HG03175 (cell line): ENCODE data around the gene POU2F3.
A peak's percentile ranks its signal among the peaks of the same experiment; 100 is the strongest.
"Not testable (repeated sequence)": the region's sequence is repeated elsewhere in the genome, so short reads cannot be mapped to it uniquely, and the experiment has no call there.

Source experiments
- ATAC-seq: cut with Tn5 transposase; IDR thresholded peaks from one replicate; pipeline ENCODE4 v1.9.1; 2021; ENCODE audit warnings: mild to moderate bottlenecking, moderate library complexity; ENCODE audit not compliant: unreplicated experiment

The POU2F3 gene

DNA sequence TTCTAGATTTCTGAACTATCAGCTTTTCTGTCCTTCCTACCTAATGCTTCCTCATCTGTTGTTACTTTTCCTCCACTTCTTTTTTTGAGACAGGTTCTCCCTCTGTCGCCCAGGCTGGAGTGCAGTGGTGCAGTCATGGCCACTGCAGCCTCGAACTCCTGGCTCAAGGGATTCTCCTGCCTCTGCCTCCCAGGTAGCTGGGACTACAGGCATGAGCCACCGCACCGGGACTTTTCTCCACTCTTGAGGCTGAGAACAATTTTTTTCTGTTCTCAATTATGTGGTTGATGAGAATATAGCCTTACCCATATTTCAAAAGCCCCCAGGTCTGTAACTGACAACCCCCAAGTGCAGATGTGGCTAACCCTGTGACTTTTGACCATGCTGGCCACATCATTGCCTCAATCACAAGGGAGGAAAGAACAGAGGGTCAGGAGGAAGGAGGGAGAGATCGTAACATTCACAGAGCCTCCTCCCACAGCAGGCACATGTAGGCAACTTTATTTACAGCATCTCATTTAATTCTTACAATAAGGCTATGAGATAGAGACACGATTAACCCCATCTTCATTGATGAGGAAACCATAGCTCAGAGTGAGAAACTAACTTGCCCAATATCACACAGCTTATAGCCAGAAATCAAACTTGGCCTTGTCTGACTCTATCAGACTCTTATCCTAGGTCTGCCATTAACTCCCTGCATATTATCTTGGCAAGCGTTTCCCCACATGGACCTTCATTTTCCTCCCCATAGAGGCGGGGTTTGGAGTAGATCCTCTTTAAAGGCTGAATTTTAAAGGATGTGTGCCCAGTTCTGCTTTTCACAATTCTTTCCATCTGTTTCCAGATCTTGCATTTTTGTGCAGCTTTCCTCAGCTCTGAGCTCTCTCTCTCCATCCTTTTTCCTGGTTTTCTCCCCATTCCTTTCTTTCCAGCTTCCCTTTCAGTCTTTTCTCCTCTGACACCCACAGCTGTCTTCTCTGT lies 9.6 kb downstream of the POU2F3 start:
- no peak for ATAC-seq

DNA sequence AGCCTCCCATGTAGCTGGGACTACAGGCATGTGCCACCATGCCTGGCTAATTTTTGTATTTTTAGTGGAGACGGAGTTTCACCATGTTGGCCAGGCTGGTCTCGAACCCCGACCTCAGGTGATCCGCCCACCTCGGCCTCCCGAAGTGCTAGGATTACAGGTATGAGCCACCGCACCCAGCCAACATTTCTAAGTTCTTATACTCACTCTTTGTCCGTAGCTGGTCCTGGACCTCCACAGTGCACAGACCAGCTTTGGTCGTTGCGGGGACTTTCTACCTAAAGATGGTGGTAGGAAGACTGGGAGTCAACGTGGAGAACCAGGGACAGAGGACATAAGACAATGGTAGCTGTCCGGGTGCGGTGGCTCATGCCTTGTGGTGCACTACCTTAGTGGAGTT lies 13.4 kb downstream of the POU2F3 start:
- ATAC-seq = not testable (repeated sequence)

DNA sequence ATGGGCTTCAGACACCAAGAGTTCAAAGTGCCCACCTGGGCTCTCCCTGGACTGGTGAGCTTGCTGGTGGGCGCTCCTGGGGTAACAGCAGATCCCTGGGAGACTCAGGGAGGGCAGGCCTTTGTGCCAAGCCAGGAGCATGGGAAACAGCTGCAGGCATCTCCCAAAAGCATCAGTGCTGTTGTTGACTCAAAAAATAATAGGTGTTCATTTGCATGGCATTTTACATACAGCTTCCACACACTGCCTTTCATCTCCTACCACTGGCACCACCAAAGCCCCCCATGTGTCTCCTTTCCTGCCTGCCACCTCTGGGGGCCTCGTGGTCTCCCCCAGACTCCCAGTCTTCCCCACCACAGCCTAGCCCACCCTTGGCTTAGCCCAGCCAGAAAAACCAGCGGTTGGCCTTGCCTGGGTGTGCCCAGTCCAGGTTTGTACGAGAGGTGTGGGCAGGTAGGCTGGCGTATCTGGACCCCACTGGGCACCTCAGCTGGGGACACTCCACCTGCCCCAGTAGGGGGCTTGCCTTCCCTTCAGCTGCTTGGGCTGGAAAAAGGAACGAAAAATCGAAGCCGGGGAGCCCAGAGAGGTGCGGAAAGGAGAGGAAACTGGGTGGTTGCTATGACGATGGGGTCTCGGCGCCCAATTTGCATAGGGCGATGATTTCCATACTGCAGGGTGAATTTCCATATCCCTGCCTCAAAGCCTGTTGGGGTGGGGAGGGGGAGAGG lies 15.0 kb downstream of the POU2F3 start:
- ATAC-seq = peak; percentile 61

DNA sequence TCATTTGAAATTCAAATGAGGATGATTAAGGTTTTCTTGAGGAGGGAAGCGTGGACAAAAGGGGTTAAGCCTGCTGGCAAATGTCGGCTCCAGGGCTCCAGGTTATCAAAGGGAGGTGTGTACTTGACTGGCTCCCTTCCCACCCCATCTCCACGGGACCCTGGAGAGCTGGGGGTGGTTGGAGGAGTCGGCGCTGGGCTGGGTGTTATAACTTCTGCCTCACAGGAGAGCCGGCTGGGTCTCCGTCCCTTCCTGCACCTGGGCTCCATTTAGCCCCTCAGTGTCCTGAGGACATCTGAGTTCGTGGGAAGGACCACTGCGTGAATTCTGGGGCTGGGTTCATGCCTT lies 15.6 kb downstream of the POU2F3 start:
- ATAC-seq = peak; percentile 18

DNA sequence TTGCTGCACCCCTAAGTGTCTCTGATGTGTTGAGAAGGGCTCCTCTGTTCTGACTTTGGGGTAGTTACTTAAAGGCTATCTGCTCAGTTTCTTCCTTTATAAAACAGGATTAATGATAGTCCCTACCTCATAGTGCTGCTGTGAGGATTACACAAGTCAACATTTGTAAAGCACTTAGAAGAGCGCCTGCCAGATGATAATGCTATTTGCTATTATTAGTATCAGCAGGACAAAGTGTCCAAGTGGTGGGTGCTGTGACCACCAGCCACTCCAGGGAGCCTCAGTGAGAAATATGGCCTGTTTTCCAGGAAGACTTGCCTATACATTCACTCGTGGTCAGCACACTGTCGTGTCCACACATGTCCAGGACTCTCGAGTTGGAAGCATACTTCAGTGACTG lies 16.2 kb downstream of the POU2F3 start:
- ATAC-seq = no peak

DNA sequence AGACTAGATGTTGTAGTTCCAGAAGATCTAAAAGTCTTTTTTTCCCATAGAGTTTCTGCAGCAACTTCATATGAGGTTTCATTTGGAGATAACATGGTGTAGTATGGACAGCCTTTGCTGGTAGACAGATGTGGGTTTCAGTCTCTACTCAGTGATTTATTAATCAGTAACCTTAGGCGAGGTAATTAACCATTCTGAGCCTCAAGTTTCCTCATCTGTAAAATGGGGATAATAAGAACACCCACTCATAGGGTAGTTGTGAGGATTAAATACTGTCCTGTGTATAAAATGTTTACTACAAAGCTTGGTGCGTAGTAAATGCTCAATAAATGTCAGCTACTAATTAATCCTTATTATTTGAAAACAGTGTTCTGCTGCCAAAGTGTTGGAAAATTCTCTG lies 16.8 kb downstream of the POU2F3 start:
- ATAC-seq = no peak

DNA sequence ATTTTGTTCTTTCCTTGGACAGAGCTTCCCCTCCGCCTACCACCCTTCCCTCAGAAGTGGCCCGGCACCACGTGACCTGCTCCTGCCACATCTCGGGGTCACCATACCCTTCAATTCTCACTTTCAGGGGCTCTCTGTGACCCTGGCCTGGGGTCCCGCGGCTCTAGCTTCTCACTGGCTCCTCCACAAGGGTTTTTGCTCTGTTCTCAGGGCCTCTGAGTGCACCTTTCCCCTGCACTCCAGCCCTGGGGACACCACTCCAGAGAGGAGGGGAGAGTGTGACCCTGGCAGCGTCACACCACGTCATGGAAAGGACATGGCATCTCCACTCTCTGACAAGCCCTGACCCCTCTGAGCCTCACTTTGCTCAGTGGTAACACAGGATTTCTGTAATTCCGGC lies 17.4 kb downstream of the POU2F3 start:
- no peak for ATAC-seq

DNA sequence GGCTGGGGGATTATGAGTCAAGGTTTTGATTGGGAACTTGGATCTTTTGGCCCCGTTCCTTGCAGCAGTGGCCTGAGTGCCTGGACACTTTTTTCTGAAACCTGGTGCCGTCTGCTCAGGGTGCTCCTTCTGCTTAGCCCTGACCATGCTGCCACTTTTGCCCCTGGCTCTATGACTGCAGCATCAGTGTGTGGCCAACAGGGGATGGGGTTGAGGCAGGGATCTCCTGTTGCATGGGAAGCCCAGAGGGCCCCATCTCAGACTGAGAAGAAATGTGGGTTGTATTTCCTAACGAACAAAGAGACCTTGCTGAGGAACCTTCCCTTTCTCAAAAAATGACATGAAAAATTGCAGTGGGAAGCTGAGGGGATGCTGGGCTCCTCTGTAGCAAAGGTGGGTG lies 18.7 kb downstream of the POU2F3 start:
- ATAC-seq = no peak

DNA sequence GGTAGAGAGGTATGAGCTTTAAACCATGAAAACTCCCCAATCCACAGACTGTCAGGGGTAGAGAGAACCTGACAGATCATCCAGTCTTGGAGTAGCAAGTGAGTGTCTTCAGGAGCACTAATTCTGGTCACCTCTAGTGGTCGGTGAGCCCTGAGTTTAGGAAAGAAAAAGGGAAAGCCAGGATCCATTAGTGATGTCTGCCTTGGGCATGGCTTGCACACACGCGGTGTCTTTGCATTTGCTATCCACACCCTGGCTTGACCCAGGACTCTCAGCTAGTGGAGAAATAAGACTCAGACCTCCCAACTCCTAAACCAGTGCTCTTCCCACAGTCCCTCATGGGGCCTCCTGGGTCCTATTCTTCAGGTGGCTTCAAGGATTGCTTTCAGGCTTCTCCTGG lies 19.3 kb downstream of the POU2F3 start:
- no peak for ATAC-seq

DNA sequence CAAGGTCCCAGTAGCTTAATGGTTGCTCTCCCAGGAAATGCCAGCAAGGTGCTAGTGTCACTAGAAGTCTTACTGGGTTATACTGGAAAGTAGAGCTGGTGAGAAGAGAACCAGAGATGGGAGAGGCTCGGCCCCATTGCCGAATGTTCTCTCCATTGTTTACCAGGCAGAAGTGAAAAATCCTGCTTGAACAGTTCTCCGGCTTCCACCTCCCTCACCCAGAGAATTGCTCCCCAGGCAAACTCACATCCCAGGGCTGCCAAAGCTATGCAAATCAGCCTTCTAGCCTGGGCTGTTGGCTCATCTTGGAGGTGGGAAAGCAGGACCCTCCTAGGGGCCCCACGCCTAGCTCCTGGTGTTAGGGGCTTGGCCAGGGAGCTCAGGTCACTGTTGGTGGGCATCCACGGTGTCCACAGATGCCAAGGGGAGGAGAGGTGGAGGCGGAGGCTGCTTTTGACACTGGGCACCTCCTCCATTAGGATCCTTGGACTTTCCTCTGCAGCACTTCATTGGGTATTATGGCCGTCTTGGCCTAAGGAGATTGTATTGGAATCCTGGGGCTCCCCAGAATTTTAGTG lies 20.1 kb downstream of the POU2F3 start:
- no peak for ATAC-seq

DNA sequence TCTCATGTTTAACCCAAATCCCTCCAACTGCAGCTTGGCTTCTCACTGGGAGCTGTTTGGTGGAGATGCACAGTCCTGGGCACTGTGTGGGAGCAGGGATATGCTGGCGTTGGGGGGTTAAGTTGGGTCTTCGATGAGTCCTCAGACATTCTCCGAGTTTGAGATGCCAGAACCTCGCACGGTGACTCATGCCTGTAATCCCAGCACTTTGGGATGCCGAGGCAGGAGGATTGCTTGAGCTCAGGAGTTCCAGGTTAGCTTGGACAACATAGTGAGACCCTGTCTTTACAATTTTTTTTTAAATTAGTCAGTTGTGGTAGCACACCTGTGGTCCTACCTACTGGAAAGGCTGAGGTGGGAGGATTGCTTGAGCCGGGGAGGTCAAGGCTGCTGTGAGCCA lies 20.7 kb downstream of the POU2F3 start:
- ATAC-seq = no peak

DNA sequence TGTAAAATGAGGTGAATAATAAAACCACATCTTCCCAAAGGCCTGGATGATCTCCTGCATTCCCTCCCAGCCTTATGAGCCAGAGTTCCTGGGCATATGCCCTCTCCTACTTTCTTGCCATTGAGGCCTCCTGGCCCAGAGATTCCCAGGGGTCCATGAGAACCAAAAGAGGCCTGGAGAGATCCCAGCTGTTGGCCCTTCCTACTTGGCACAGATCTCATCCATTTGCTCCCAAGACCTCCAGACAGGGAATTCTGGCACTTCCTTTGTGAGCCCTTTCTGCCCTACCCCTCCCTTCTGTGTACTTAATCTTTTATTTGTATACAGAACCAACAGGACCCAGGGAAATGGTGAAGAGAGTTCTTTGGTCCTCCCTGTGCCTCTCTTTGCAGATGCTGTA lies 21.4 kb downstream of the POU2F3 start:
- no peak for ATAC-seq

DNA sequence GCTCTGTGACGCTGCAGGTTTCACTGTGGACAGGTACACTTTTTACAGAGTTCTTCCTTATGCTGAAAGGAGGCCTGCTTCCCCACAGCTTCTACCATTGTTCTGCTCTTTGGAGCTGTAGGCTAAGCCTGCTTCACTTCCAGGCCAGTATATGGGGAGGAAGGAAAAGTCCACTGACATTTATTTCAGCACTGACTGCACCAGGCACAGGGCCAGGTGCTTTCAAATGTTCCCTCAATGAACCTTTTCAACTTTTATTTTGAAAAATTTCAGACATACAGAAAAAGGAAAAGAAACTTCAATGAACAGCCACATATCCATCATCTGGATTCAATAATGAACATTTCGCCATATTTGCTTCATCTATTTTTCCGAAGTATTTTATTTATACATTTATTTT lies 22.0 kb downstream of the POU2F3 start:
- ATAC-seq = no peak

DNA sequence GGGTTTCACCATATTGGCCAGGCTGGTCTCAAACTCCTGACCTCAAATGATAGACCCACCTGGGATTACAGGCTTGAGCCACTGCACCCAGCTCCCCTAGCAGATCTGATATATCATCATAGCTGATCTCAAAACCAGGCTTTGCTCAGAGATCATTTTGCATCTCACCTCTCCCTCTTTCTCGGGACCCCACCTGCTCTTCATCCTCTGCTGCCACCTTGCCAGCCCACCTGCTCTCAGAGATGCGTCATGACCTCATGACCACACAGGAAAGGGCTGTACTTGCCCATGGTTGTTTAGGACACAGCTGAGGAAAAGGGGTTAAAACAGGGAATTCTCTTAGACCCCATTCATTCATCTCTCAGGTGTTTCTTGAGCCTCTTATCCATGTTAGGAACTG lies 27.4 kb downstream of the POU2F3 start:
- ATAC-seq = no peak

DNA sequence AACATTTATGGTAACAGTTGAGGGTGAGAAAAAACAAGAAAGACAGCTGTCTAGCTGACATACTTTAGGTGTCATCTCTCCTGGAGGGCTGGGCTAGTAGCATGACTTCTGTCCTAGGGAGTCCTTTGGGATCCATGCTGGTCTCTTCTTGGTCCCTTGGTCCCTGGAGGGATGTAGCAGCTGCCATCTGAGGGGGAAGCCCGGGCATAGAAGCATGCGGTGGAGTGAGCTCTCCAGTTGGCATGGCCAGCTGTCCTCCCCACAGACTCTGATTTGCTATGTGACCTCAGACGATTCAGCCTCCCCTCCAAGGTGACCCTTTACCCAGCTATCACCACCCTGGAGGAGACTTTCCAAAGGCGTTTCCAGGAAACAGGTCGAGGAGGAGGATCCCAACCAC lies 28.7 kb downstream of the POU2F3 start:
- ATAC-seq = no peak

DNA sequence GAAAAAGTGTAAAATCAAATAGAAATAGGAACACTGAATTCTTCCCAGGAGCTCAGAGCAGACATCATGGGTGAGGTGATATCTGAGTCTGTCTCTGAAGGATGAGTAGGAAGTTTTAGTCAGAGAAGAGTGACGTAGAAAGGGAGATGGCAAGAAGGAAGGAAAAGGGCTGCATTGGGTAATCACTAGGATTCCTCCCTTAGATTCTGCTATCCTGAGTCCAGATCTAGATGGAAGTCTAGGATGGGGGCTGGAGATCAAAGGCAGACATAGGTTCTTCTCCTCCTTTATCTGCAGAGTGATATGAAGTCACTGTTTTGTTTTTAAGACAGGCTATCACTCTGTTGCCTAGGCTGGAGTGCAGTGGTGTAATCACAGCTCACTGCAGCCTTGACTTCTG lies 30.4 kb downstream of the POU2F3 start:
- no peak for ATAC-seq

DNA sequence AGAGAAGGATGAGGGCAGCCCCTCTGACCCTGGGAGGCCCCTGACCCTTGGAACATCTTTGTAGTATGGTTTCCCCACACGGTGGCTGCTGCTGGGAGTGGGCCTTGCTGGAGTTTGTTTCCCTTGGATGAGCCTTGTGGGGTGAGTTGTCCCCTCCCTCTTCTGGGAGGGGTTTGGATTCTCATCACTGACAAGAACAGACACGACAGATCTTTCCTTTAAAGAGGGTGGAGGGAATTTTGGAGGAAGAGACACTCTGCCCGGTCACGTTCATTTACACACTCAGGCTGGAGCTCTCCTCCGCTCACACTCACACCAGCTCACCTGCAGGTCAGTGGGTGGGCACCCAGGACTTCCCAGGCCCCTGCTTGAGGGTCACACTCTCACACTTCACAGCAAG lies 31.7 kb downstream of the POU2F3 start:
- no peak for ATAC-seq

DNA sequence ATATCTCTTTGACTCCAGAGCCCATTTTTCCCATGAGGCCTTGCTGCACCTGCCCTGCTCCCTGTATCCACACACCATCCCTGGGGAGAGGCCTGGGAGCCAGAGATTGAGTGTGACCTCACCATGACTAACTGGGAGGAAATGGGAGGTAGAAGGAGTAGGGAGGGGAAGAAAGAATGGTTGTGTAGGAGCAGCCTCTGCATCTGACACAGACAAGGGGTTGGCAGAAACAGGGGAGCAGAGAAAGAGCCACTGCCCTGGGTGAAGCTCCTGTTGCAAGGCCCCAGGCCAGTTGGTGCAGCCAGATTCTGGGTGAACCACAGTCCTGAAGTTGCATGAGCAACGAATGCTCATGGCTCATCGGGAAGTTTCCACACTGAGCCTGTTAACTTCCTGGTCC lies 32.4 kb downstream of the POU2F3 start:
- no peak for ATAC-seq

DNA sequence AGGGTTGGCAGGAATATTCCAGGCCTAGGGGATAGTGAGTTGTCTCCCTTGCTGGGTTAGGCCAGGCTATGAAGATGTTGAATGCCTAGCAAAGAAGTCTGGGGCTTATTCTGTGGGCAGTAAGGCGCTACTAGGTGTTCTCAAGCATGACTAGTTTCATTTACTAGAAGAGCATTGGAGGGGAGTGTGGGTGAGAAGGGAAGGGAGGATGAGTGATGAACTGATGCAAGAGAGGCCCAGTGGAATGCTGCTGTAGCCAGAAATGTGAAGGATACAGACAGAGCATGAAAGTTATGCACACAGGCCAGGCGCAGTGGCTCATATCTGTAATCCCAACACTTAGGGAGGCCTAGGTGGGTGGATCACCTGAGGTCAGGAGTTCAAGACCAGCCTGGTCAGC lies 33.5 kb downstream of the POU2F3 start:
- ATAC-seq = no peak

DNA sequence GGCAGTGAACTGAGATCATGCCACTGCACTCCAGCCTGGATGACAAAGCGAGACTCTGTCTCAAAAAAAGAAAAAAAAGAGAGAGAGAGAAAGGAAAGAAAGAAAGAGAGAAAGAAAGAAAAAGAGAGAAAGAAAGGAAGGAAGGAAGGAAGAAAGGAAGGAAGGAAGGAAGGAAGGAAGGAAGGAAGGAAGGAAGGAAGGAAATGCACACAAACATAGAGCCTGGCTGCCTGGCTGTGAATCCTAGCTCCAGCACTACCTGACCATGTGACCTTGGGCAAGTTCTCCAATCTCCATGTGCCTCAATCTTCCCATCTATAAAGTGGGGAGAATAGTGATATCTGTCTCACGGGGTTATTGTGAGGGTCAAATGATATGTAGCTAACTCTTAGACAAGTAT lies 34.0 kb downstream of the POU2F3 start:
- ATAC-seq = not testable (repeated sequence)

DNA sequence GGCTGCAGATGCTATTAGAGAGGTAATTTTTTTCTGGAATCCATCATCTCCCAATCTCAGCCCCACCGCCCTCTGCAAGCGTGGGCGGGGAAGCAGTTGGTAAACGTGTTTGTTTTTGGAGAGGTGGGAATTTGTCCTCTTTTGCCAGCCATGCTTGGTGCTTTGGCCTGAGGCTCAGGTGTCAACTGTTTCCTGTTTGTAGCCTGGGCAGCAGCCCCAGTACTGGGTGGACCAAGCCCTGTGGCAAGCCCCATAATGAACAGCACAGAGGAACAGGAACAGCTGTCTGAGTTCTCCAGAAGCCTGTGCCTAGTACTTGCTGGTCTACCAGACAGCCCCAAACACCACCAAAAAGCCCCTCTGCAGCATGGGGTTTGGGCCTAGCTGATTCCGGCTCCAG lies 39.6 kb downstream of the POU2F3 start:
- no peak for ATAC-seq

DNA sequence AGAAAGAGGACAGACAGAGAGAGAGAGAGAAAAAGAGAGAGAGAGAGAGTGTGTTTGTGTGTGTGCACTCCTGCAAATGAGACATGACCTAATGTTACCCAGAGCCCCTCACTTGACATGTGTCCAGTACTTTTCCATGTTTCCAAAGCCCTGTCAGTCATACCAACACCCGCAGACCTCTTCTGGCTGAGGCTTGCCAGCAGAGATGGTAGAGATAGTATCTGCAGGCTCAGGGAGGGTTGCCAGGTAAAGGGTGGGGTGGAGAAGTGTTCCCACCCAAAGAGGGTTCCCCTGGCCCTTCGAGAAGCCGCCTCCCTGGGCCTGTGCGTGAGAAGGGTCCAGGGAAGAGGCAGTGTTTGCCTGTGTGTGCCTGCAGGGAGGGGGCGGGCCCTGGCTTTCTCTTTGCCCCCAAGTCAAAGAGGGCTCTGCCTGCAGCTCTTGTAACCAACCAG lies 40.7 kb downstream of the POU2F3 start:
- ATAC-seq = no peak
